A673 (cell line): ENCODE results near the gene EFS. TPM values are rescaled to one million over a fixed set of nuclear protein-coding genes. Genes with fewer than 3 reads are reported as not detected.

ENCODE experiments used
- BruUV-seq: library from RNA; stranded (reverse); fragments of 400-500 nt; replicated peaks from 2 replicates; lab custom pipeline; 2021; lab: Mats Ljungman, UMichigan
- CTCF ChIA-PET: fragments of 300-600 bp; sonication (Branson Sonifier 250); formaldehyde crosslinking; loops from one replicate; lab custom pipeline; 2022; ENCODE audit warnings: antibody characterized with exemption; lab: Charles Lee
- POLR2A ChIA-PET: fragments of 300-600 bp; sonication (Branson Sonifier 250); formaldehyde crosslinking; loops from one replicate; lab custom pipeline; 2022; ENCODE audit warnings: antibody characterized with exemption; ENCODE audit not compliant: low non-redundant PET; lab: Charles Lee
- DNase-seq: peaks from one replicate; pipeline ENCODE4 v3.0.0-alpha.2; 2015; ENCODE audit warnings: low spot score
- H3K27ac ChIP-seq: fragments of 200-600 bp; sonication (generic); 2 replicates; pipeline ENCODE4 v1.5.1; 2016; ENCODE audit warnings: mixed run types, low read depth, mild to moderate bottlenecking, mixed read lengths, antibody characterized with exemption, low read length; ENCODE audit not compliant: poor library complexity, severe bottlenecking
- H3K27me3 ChIP-seq: fragments of 200-600 bp; sonication (generic); replicated peaks from 2 replicates; pipeline ENCODE4 v1.6.1; 2017; ENCODE audit warnings: mixed run types, low read depth, mild to moderate bottlenecking, mixed read lengths, antibody characterized with exemption, low read length; ENCODE audit not compliant: insufficient read depth, poor library complexity
- H3K36me3 ChIP-seq: fragments of 200-600 bp; sonication (generic); 2 replicates; pipeline ENCODE4 v1.6.1; 2016; ENCODE audit warnings: mixed run types, mild to moderate bottlenecking, mixed read lengths, antibody characterized with exemption, low read length; ENCODE audit not compliant: insufficient read depth, poor library complexity, severe bottlenecking
- H3K4me1 ChIP-seq: fragments of 200-600 bp; sonication (generic); 2 replicates; pipeline ENCODE4 v1.6.1; 2017; ENCODE audit warnings: mixed run types, mild to moderate bottlenecking, mixed read lengths, antibody characterized with exemption, low read length; ENCODE audit not compliant: insufficient read depth, poor library complexity, severe bottlenecking
- H3K4me3 ChIP-seq: fragments of 200-600 bp; sonication (generic); 2 replicates; pipeline ENCODE4 v1.5.1; 2016; ENCODE audit warnings: low read depth, mixed run types, mild to moderate bottlenecking, mixed read lengths, low read length; ENCODE audit not compliant: poor library complexity, severe bottlenecking
- H3K9me3 ChIP-seq: fragments of 200-600 bp; sonication (generic); 2 replicates; pipeline ENCODE4 v1.6.1; 2016; ENCODE audit warnings: mixed run types, low read depth, mild to moderate bottlenecking, mixed read lengths, antibody characterized with exemption, low read length; ENCODE audit not compliant: poor library complexity, severe bottlenecking
- CTCF ChIP-seq: fragments of 300-800, 200-600 bp; sonication (generic); conservative IDR thresholded peaks from 2 replicates; pipeline ENCODE4 v1.5.1; 2017; ENCODE audit warnings: low read depth, mild to moderate bottlenecking, antibody characterized with exemption, low read length, moderate library complexity, mixed read lengths
- EZH2 ChIP-seq: fragments of 200-600 bp; sonication (generic); IDR thresholded peaks from 2 replicates; pipeline ENCODE4 v1.6.1; 2017; ENCODE audit warnings: borderline replicate concordance, low read depth, mild to moderate bottlenecking, mixed read lengths, antibody characterized with exemption, low read length; ENCODE audit not compliant: poor library complexity, severe bottlenecking
- intact Hi-C: fragments of 100-400 bp; cut with micrococcal nuclease; formaldehyde crosslinking; loops from one replicate; pipeline ENCODE4 v1.10.0; 2022; ENCODE audit not compliant: unreplicated experiment
- total RNA-seq: library from RNA; stranded (reverse); gene quantifications from 2 replicates; pipeline ENCODE4 v1.2.3, GENCODE V29; 2021

Gene EFS
- total RNA-seq, 1 experiment from 2014 or later, result 55.9 TPM

GRCh38 chr14:23356662-23357061 lies 8.3 kb downstream of the EFS start:
- Histone ChIP-seq H3K27me3 (no peaks in the 10 kb centered on the region), H3K4me1 (peaks cover 3% of the 10 kb centered on the region), H3K36me3 (peaks cover 50% of the 10 kb centered on the region), H3K27ac (no peak overlapping the region), H3K9me3 (no peaks in the 10 kb centered on the region), H3K4me3 (no peak overlapping the region)
- POLR2A ChIA-PET, result no interaction called here
- CTCF ChIA-PET, result no interaction called here
- intact Hi-C loops, result no loop called here
- TF ChIP-seq CTCF (no peak), EZH2 (no peak)
- no TSS peak for BruUV-seq
- no peak for DNase-seq

GRCh38 chr14:23355871-23356435 lies 9.0 kb downstream of the EFS start:
- H3K27ac ChIP-seq, result no peak overlapping the region
- peaks cover 5% of the 10 kb centered on the region for H3K4me1 ChIP-seq
- BruUV-seq, result no TSS peak
- H3K9me3 ChIP-seq, result no peaks in the 10 kb centered on the region
- no peak for TF ChIP-seq CTCF
- no peak for TF ChIP-seq EZH2
- CTCF ChIA-PET, result no interaction called here
- intact Hi-C loops, result no loop called here
- H3K36me3 ChIP-seq, result peaks cover 44% of the 10 kb centered on the region
- POLR2A ChIA-PET, result no interaction called here
- H3K27me3 ChIP-seq, result no peaks in the 10 kb centered on the region
- DNase-seq, result no peak
- no peak overlapping the region for H3K4me3 ChIP-seq

- Histone ChIP-seq H3K4me3 (no peak overlapping the region), H3K4me1 (peaks cover 5% of the 10 kb centered on the region), H3K27ac (no peak overlapping the region), H3K9me3 (no peaks in the 10 kb centered on the region), H3K27me3 (no peaks in the 10 kb centered on the region), H3K36me3 (peaks cover 36% of the 10 kb centered on the region)
- CTCF ChIA-PET, result no interaction called here
- intact Hi-C loops, result no loop called here
- no peak for DNase-seq
- POLR2A ChIA-PET, result no interaction called here
- BruUV-seq, result no TSS peak
- TF ChIP-seq EZH2 (no peak), CTCF (no peak)
Observed at GRCh38 chr14:23354990-23355389, 10.0 kb downstream of the EFS start.
